K562 (cell line): Measurements from ENCODE around the gene IPO13.

Experiments used
- CSDE1 ChIP-seq, 2 experiments: fragments of 450-650 bp; IDR thresholded peaks; 2 replicates each; pipeline ENCODE4 v1.6.1; 2016; ENCODE audit warnings: mild to moderate bottlenecking in 1 of 2
- CTCF ChIP-seq, 3 experiments: IDR thresholded peaks in 2 of 3; conservative IDR thresholded peaks in 1 of 3; 2 replicates each; pipeline ENCODE4 v1.5.1; 2011 to 2012; ENCODE audit warnings: low read length in 3 of 3, mild to moderate bottlenecking in 3 of 3, control low read depth in 2 of 3, improper control_type of control experiment in 1 of 3, inconsistent platforms in 1 of 3, low read depth in 1 of 3, mixed read lengths in 1 of 3, moderate library complexity in 1 of 3; ENCODE audit not compliant: insufficient read depth in 2 of 3
- DACH1 ChIP-seq: fragments of 450-650 bp; IDR thresholded peaks from 2 replicates; pipeline ENCODE4 v1.6.1; 2018; ENCODE audit not compliant: partially characterized antibody
- POLR2AphosphoS2 ChIP-seq: IDR thresholded peaks from 2 replicates; pipeline ENCODE4 v1.6.1; 2012; ENCODE audit warnings: low read length, improper control_type of control experiment
- ZBTB2 ChIP-seq: fragments of 450-650 bp; IDR thresholded peaks from 2 replicates; pipeline ENCODE4 v1.6.1; 2016; ENCODE audit warnings: antibody characterized with exemption
- TF ChIP-seq, protein P1 (sequence below): fragments of 450-650 bp; formaldehyde crosslinking; IDR thresholded peaks from 2 replicates; pipeline ENCODE4 v1.4.0; 2022; ENCODE audit warnings: mild to moderate bottlenecking, moderate library complexity

GRCh38 chr1:43970911-43971310, 24.2 kb downstream of the IPO13 start:
- no peak for TF ChIP-seq POLR2AphosphoS2
- no peak for TF ChIP-seq CSDE1 (IDR thresholded peaks at IDR 0.05)
- no peak for TF ChIP-seq CTCF (IDR thresholded peaks at IDR 0.05 in 2 of 3, conservative IDR thresholded peaks at IDR 0.05 in 1 of 3; ENCODE audit: insufficient read depth in 2 of 3, low read depth in 1 of 3, low read length in 3 of 3)
- TF ChIP-seq, protein P1, sequence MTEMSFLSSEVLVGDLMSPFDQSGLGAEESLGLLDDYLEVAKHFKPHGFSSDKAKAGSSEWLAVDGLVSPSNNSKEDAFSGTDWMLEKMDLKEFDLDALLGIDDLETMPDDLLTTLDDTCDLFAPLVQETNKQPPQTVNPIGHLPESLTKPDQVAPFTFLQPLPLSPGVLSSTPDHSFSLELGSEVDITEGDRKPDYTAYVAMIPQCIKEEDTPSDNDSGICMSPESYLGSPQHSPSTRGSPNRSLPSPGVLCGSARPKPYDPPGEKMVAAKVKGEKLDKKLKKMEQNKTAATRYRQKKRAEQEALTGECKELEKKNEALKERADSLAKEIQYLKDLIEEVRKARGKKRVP (CRISPR knock-in tag): no peak
- TF ChIP-seq DACH1: no peak
- TF ChIP-seq ZBTB2: no peak
